NCI-H2196 treated with DMSO at 0.1 percent for 48 hours (cell line): ENCODE results near the gene STT3B.

Source experiments
- DNase-seq: peaks from one replicate; lab custom pipeline; 2025; ENCODE audit not compliant: unreplicated experiment; lab: John Stamatoyannopoulos, UW

The STT3B gene

GRCh38 chr3:31550452-31551251, 17.9 kb downstream of the STT3B start:
- no peak for DNase-seq

GRCh38 chr3:31551646-31552045, 18.9 kb downstream of the STT3B start:
- DNase-seq = no peak

GRCh38 chr3:31552103-31552502, 19.4 kb downstream of the STT3B start:
- DNase-seq = no peak

- DNase-seq = no peak
Measured at GRCh38 chr3:31553258-31553657, 20.5 kb downstream of the STT3B start.

GRCh38 chr3:31555204-31555603, 22.5 kb downstream of the STT3B start:
- DNase-seq = no peak

- no peak for DNase-seq
Measured at GRCh38 chr3:31559872-31560534, 27.3 kb downstream of the STT3B start.

- DNase-seq = no peak
Measured at GRCh38 chr3:31561891-31562290, 29.2 kb downstream of the STT3B start.

- no peak for DNase-seq
Measured at GRCh38 chr3:31562525-31562924, 29.8 kb downstream of the STT3B start.

- DNase-seq = no peak
Measured at GRCh38 chr3:31565288-31565687, 32.6 kb downstream of the STT3B start.

- no peak for DNase-seq
Measured at GRCh38 chr3:31567036-31567435, 34.3 kb downstream of the STT3B start.

- DNase-seq = no peak
Measured at GRCh38 chr3:31568649-31569048, 35.9 kb downstream of the STT3B start.

- no peak for DNase-seq
Measured at GRCh38 chr3:31571325-31571724, 38.6 kb downstream of the STT3B start.

GRCh38 chr3:31572236-31573004, 39.7 kb downstream of the STT3B start:
- no peak for DNase-seq

- no peak for DNase-seq
Measured at GRCh38 chr3:31573036-31573779, 40.5 kb downstream of the STT3B start.

GRCh38 chr3:31575448-31575847, 42.7 kb downstream of the STT3B start:
- no peak for DNase-seq

- no peak for DNase-seq
Measured at GRCh38 chr3:31576521-31576920, 43.8 kb downstream of the STT3B start.

GRCh38 chr3:31577232-31577631, 44.5 kb downstream of the STT3B start:
- DNase-seq = no peak

GRCh38 chr3:31579828-31580227, 47.1 kb downstream of the STT3B start:
- DNase-seq = no peak

GRCh38 chr3:31580645-31581044, 47.9 kb downstream of the STT3B start:
- DNase-seq = no peak

GRCh38 chr3:31581660-31582059, 48.9 kb downstream of the STT3B start:
- no peak for DNase-seq

GRCh38 chr3:31589228-31589627, 56.5 kb downstream of the STT3B start:
- DNase-seq = no peak
